ENCODE results near the gene AKAP12.
"Not testable (repeated sequence)": the region's sequence is repeated elsewhere in the genome, so short reads cannot be mapped to it uniquely, and the experiment has no call there.

AKAP12 gene

GRCh38 chr6:151379933-151380847, 140.4 kb downstream of the AKAP12 start:
- no peak for TF ChIP-seq CTCF (conservative IDR thresholded peaks at IDR 0.05; ENCODE audit: low read depth, low read length)
- H3K4me3 ChIP-seq (ENCODE audit: low read depth, low read length) = no peak overlapping the region
- DNase-seq (ENCODE audit: low read depth) = no peak

- no peak overlapping the region for H3K4me3 ChIP-seq (ENCODE audit: low read depth, low read length)
- no peak for TF ChIP-seq CTCF (conservative IDR thresholded peaks at IDR 0.05; ENCODE audit: low read depth, low read length)
- DNase-seq (ENCODE audit: low read depth) = no peak
Observed at GRCh38 chr6:151380848-151381205, 141.1 kb downstream of the AKAP12 start.

GRCh38 chr6:151381722-151382121, 142.0 kb downstream of the AKAP12 start:
- H3K4me3 ChIP-seq (ENCODE audit: low read depth, low read length) = no peak overlapping the region
- no peak for DNase-seq (ENCODE audit: low read depth)
- no peak for TF ChIP-seq CTCF (conservative IDR thresholded peaks at IDR 0.05; ENCODE audit: low read depth, low read length)

- H3K4me3 ChIP-seq (ENCODE audit: low read depth, low read length); DNase-seq (ENCODE audit: low read depth): not testable (repeated sequence)
Observed at GRCh38 chr6:151382631-151383030, 142.9 kb downstream of the AKAP12 start.

GRCh38 chr6:151384151-151384550, 144.4 kb downstream of the AKAP12 start:
- no peak overlapping the region for H3K4me3 ChIP-seq (ENCODE audit: low read depth, low read length)
- TF ChIP-seq CTCF (conservative IDR thresholded peaks at IDR 0.05; ENCODE audit: low read depth, low read length) = no peak
- no peak for DNase-seq (ENCODE audit: low read depth)

- no peak for DNase-seq (ENCODE audit: low read depth)
- no peak overlapping the region for H3K4me3 ChIP-seq (ENCODE audit: low read depth, low read length)
Observed at GRCh38 chr6:151385177-151385576, 145.4 kb downstream of the AKAP12 start.

More at GRCh38 chr6:151385177-151385576, 145.4 kb downstream of the AKAP12 start:
- TF ChIP-seq CTCF (conservative IDR thresholded peaks at IDR 0.05; ENCODE audit: low read depth, low read length) = no peak

All from choroid plexus epithelial cell (primary cell).